Activated naive CD4-positive, alpha-beta T cell treated with Interleukin-2 at 50 U/mL for 16 hours (primary cell): ENCODE data around the gene FAM222A.

Source experiments
- DNase-seq: peaks from one replicate; pipeline ENCODE4 v3.0.0-alpha.2; 2020

The FAM222A gene

GRCh38 chr12:109714141-109714912 lies 702 bp downstream of the FAM222A start:
- peak; percentile 60 for DNase-seq

DNA sequence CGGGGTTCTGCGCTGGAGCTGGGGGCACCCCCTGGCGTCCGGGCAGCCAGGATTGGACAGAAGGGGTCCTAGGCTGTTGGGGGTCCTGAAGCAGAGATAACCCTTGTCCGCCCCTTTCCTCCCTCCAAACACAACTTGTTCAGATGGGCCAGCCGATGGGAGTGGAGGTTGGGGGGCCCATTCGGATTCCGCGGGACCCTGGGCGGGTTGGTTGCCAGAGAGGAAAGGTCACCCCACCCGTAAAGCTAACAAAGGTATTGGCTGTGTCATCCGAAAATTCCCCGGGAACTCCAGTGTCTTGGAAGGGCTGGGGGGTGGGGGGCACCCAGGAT lies 1.3 kb downstream of the FAM222A start:
- no peak for DNase-seq

- no peak for DNase-seq
These were observed 1.9 kb downstream of the FAM222A start for GRCh38 chr12:109715310-109716091.

- no peak for DNase-seq
These were observed 2.5 kb downstream of the FAM222A start for GRCh38 chr12:109716092-109716479.

DNA sequence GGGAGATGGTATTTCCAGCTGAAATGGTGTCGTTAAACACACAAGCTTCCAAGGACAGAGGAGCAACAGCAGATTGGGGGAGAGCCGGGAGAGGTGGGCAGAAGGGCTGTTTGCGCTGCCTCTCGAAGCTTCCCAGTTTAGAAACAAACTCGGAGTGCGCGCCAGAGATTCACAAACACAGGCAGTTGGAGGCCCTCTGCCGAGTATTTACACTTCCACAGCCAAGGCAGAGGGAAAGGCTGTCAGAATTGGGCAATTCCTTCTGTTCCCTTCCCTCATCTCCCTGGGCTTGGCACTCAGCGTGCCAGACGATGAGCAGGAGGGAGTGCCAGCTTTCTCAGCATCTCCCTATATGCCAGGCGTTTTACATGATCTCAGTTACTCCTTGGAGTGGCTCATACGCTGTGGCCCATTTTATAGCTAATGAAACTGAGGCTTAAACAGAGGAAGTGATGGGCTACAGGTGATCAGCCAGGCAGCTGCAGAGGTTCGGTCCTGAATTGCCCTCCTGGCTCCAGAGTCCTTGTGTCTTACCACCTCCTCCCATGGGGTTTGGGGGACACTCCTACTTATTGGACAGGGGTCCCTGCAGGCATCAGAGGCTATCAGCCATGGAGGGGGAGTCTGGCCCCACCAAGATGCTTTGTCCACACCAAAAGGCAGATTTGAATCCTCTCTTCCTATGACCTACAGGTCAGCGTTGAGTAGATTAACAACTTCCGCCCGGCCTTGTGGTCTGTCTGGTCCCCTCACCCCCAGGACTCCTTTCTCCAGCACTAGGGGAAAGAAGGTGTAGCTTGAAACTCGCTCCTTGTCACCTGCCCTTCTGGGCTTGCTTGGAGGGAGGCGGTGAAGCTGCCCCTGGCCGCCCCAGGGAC lies 3.1 kb downstream of the FAM222A start:
- DNase-seq: no peak

- no peak for DNase-seq
These were observed 4.0 kb downstream of the FAM222A start for GRCh38 chr12:109717390-109718357.

DNA sequence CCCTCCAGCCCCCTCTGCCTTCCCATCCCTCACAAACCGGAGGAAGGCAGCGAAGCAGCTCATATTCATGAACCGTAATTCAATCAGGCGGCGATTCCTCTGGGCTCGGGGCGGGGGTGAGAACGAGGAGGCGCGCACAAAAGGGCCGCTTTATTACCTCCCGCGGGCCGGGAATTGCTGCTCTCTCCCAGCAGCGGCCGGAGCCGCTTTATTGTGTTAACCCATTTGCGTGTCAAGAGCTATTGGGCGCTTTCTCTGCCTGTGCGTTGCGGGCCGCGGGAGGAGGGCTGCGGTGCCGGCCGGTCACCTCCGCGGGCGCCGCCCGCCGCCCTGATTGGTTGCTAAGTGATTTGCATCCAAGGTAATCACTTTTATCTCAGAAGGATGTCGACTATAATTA lies 4.8 kb downstream of the FAM222A start:
- DNase-seq: no peak

DNA sequence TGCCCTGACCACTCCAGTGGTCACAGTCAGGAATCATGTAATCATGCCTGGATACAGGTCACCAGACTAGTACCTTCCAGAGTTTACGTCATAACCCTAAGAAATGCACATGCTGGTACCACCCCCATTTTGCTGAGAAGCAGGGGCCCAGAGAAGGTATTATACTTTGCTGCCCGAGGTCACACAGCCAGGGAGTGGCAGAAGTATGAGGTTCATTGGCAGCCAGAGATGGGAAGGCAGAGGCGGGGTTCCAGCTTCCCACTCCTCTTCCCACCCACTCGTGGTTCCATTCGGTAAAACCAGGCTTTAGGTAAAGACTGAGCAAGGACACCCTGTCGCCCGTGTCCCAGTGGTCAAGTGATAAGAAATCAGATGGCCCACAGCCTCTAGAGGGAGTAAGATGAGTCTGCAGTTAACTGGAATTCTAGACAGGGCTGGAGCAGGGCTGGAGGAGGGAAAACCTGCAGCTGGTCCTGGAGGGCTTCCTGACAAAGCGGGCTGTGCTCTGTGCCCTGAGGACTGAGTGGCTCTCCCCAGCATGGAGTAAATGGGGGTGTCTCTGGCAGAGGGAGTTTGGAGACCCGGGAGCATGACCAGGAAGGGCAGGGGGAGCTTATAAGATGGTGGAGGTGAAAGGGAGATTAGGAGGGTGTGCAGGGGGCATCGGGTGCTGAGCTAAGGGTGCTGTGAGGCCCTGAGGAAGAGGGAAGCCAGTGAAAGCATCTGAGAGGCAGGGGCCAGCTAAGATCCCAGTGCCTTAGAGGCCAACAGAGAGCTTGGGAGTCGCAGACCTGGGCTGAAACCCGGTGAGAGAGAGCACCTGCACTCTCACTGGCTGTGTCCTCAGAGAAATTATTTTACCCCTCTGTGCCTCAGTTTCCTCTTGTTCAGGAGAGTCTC lies 5.7 kb downstream of the FAM222A start:
- no peak for DNase-seq

GRCh38 chr12:109720152-109720856 lies 6.7 kb downstream of the FAM222A start:
- DNase-seq: no peak

DNA sequence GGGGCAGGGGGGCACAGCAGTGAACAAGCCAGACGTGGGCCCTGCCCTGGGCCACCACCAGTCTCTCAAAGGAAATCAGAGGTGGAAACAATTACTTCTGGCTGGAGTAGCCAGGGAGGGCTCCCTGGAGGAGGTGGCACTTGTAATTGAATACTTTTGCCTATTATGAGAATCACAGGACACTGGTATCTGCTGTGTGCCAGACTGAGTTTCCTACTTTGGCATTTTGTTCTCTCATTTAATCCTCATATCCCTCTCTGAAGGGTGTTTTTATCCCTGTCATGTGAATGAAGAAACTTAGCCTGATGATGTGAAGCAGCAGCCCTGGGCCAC lies 7.2 kb downstream of the FAM222A start:
- no peak for DNase-seq

DNA sequence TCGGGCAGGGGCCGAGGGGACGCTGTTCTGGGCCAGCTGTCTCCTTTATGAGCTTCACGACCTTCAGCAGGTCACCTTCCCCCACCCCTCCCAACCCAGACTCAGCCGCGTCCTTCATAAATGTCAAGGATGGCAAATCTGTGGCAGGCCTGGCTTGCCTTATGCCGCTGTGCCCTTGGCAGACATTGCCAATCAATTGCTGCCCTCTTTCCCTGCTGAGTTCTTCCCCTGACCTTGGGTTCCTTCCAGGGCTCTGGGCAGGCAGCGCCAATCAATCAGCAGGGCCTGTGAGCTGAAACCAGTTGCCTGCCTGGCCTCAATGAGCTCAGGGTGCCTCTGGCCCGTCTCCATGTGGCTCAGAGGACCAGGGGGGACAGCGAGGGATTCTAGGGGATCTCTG lies 7.7 kb downstream of the FAM222A start:
- no peak for DNase-seq

- no peak for DNase-seq
These were observed 8.5 kb downstream of the FAM222A start for GRCh38 chr12:109722022-109722720.

DNA sequence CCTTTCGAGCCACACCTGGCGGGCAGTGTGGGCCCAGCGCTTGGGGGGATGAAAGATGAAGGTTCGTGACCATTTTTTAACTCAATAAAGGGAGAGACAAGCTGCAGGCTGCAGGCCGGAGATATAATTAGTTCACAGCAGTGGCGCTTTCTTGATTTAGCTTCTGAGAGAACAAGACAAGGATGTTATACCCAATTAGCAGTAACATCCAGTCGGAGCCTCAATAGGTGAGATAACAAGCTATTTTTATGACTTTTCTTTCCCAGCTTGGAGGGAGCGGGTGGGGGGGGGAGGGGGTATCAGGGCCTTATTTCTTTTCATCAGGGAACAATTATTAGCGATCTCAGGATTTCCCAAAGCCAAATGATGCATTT lies 9.1 kb downstream of the FAM222A start:
- no peak for DNase-seq

DNA sequence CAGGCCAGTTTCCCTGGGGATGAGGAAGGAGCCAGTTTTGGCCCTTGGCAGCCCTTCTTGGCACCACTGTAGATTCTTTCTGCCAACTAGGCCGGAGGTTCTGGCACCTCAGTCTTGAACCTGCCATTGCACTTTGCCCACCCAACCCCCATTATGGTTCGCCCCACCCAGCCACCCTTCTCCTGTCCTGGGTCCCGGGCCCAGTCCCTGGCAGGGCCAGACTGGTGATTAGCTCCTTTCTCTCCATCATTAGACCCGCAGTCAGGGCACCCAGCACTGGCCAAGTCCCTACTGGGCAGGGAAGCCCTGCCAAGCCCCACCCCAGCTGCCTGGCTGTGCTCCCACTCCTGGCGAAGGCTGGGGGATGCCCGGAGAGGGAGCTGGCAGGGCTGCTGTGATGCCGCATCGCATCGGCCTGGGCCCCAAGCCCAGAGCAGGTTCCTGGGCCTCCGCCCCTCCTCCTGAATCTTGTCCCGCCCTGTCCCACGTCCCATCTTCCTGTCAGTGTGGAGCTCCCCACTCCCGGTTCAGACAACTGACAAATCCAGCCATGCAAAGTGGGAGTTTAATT lies 9.8 kb downstream of the FAM222A start:
- DNase-seq: no peak

DNA sequence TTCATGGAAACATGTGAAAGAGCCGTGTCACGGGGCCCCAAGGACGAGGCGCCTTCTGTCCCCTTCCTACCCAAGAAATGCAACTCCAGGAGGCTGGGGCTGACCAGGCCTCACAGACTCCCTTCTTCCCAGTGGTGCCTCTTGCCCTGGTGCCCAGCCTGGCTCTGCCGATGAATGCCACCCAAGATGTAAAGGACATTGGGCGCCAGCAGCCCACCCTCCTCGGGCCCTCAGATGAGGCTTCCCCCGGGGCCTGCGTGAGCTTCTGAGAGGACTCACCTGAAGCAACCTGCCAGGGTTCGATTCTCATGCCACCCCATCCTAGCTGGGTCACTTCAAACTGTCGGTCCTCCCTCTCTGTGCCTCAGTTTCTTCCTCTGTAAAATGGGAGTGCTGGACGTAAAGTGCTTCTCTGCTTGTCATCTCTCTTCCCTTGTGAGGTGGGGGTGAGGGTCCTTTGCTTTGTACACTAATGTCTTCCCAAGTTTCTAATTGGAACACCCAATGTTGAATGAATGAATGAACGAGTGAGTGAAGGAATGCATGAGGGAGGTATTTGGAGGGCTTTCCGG lies 10.8 kb downstream of the FAM222A start:
- no peak for DNase-seq

- no peak for DNase-seq
These were observed 11.9 kb downstream of the FAM222A start for GRCh38 chr12:109725321-109726105.

DNA sequence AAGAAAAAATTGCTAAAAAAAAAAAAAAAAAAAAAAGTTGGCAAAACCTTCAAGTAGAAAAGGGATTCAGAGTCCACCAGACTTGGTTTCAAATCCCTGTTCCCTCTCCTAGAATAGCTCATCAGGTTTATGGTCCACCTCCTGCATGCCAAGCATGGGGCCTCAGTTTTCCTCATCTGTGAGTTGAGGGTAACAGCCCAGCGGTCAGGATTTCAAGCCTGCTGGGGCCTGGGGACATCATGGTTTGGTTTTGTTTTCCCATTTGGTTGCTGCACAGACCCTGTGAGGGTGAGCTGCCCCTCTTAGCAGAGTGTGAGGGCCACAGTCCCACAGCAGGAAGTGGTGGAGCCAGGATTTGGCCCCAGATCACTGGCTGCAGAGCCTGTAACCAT lies 12.5 kb downstream of the FAM222A start:
- DNase-seq: no peak

DNA sequence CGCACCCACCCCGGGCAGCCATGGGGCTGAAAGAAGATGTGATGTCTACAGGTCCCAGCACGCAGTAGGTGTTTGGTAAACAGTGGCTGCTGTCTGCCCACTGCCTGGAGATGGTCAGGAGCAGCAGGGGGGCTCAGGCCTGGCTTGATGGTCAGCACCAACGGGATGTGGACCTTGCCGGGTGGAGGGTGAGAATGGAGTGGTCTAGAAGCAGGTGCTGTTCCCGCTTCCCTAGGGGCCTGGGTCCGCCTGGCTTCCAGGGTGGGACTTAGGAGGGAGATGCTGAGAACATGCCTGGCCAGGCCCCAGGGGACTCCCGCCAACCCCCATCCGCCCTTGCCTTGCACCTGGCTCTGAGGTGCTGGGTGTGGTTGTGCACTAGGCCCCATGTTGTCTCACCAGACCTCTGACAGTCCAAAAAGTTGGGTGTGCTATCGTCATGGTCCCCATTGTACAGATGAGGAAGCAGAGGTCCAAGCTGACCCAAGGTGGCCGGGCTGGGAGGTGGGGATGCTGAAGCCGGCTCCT lies 12.9 kb downstream of the FAM222A start:
- no peak for DNase-seq
